ENCODE data around the gene COQ2. TPM values are rescaled to one million over a fixed set of nuclear protein-coding genes. Genes with fewer than 3 reads are reported as not detected.
"Not testable (repeated sequence)": the region's sequence is repeated elsewhere in the genome, so short reads cannot be mapped to it uniquely, and the experiment has no call there.

Gene COQ2
- total RNA-seq, 3 donors from 2014 or later (not counting 1 experiment from before 2014, with no cell fraction given): 4.7 to 9.7 (median 7.0) TPM

DNA sequence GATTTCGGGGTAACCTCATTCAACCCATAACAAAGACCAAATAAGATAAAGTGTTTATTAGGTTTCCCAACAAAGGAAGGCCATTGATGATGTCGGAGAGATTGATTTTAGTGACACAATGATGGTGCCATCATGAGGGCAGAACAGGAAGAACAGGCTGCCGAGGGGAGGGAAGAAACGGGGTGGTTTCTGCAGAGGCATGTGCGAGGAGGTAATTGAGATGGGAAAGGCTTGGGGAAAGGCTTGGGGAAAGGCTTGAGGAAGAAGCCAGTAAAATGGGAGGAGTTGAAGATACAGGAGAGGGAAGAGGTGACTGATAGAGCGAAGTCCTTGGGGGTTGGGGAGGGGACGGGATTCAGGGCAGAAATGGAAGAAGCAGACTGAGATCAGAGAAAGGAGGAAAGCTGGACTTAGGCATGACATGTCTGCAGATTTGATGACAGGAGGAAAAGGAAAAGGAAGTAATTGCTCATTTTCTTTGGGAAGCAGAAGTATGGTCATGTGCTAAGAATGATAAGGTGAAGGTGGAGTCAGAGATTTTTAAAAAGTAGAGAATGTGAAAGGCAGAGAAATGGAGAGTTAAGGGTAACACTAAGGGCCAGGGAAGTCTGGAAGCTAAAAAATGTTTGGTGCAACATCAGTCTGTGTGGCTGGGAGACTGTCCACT is 44.1 kb upstream of the COQ2 start:
- DNase-seq: no peak
- Mint-ChIP-seq H3K4me1 (peaks cover 0 to 5% of the 10 kb centered on the region in 2 donors), H3K27me3 (ENCODE audit: low read depth in 2 of 2) (peaks cover 7 to 15% of the 10 kb centered on the region in 2 donors), H3K4me3 (no peak overlapping the region), H3K9me3 (no peaks in the 10 kb centered on the region), H3K36me3 (no peaks in the 10 kb centered on the region), H3K27ac (no peak overlapping the region)
- TF ChIP-seq, protein P1, sequence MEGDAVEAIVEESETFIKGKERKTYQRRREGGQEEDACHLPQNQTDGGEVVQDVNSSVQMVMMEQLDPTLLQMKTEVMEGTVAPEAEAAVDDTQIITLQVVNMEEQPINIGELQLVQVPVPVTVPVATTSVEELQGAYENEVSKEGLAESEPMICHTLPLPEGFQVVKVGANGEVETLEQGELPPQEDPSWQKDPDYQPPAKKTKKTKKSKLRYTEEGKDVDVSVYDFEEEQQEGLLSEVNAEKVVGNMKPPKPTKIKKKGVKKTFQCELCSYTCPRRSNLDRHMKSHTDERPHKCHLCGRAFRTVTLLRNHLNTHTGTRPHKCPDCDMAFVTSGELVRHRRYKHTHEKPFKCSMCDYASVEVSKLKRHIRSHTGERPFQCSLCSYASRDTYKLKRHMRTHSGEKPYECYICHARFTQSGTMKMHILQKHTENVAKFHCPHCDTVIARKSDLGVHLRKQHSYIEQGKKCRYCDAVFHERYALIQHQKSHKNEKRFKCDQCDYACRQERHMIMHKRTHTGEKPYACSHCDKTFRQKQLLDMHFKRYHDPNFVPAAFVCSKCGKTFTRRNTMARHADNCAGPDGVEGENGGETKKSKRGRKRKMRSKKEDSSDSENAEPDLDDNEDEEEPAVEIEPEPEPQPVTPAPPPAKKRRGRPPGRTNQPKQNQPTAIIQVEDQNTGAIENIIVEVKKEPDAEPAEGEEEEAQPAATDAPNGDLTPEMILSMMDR (IDR thresholded peaks at IDR 0.05): no peak
- H3K4me1 ChIP-seq (ENCODE audit: control insufficient read depth, insufficient read depth, low read length): no peaks in the 10 kb centered on the region
- 72% methylated on average over 6 of the region's 7 CpGs for WGBS (ENCODE audit: insufficient coverage)
- H3K4me3 ChIP-seq (ENCODE audit: low read length): no peak overlapping the region
- intact Hi-C loops (cut with micrococcal nuclease): no loop called here
- no peak for ATAC-seq
- H3K9me3 ChIP-seq (ENCODE audit: control insufficient read depth, insufficient read depth, low read length): no peaks in the 10 kb centered on the region
- no peaks in the 10 kb centered on the region for H3K27me3 ChIP-seq (ENCODE audit: control insufficient read depth, insufficient read depth, low read length)
- no peaks in the 10 kb centered on the region for H3K36me3 ChIP-seq (ENCODE audit: control insufficient read depth, insufficient read depth, low read length)
- no peak overlapping the region for H3K27ac ChIP-seq (ENCODE audit: low read length)

GRCh38 chr4:83326546-83326945 is 41.9 kb upstream of the COQ2 start:
- Histone ChIP-seq H3K9me3 (ENCODE audit: control insufficient read depth, insufficient read depth, low read length) (no peaks in the 10 kb centered on the region), H3K36me3 (ENCODE audit: control insufficient read depth, insufficient read depth, low read length) (no peaks in the 10 kb centered on the region), H3K4me1 (ENCODE audit: control insufficient read depth, insufficient read depth, low read length) (no peaks in the 10 kb centered on the region), H3K27ac (ENCODE audit: low read length) (no peak overlapping the region), H3K27me3 (ENCODE audit: control insufficient read depth, insufficient read depth, low read length) (no peaks in the 10 kb centered on the region), H3K4me3 (ENCODE audit: low read length) (no peak overlapping the region)
- WGBS (ENCODE audit: insufficient coverage): 91% methylated on average over 8 of the region's 8 CpGs
- no peak for ATAC-seq
- Mint-ChIP-seq H3K4me3 (no peak overlapping the region), H3K36me3 (no peaks in the 10 kb centered on the region), H3K27me3 (ENCODE audit: low read depth in 2 of 2) (peaks cover 7 to 20% of the 10 kb centered on the region in 2 donors), H3K27ac (no peak overlapping the region), H3K4me1 (peaks cover 0 to 5% of the 10 kb centered on the region in 2 donors), H3K9me3 (no peaks in the 10 kb centered on the region)
- intact Hi-C loops (cut with micrococcal nuclease): no loop called here
- TF ChIP-seq, protein P1 (IDR thresholded peaks at IDR 0.05): no peak
- DNase-seq: no peak

DNA sequence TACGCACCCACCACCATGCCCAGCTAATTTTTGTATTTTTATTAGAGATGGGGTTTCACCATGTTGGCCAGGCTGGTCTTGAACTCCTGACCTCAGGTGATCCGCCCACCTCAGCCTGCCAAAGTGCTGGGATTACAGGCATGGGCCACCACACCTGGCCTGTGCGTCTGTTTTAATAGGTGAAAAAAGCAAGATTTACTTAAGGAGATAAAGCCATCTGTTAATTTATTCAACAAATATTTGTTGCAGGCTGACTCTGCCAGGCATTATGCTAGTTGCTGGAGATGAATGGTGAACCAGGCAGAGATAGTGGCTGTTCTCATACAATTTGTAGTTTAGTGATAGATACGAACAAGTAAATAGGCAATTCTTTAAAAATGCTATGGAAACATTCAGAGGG is 40.7 kb upstream of the COQ2 start:
- H3K36me3 ChIP-seq (ENCODE audit: control insufficient read depth, insufficient read depth, low read length); H3K27ac ChIP-seq (ENCODE audit: low read length); H3K4me3 Mint-ChIP-seq; H3K36me3 Mint-ChIP-seq; H3K27me3 ChIP-seq (ENCODE audit: control insufficient read depth, insufficient read depth, low read length); H3K9me3 ChIP-seq (ENCODE audit: control insufficient read depth, insufficient read depth, low read length); DNase-seq; H3K27ac Mint-ChIP-seq; H3K4me1 ChIP-seq (ENCODE audit: control insufficient read depth, insufficient read depth, low read length); intact Hi-C loops (cut with micrococcal nuclease); H3K9me3 Mint-ChIP-seq; H3K4me3 ChIP-seq (ENCODE audit: low read length); ATAC-seq: not testable (repeated sequence)
- peaks cover 7 to 20% of the 10 kb centered on the region in 2 donors for H3K27me3 Mint-ChIP-seq (ENCODE audit: low read depth in 2 of 2)
- 100% methylated on average over 4 of the region's 4 CpGs for whole genome bisulfite sequencing (ENCODE audit: insufficient coverage)
- peaks cover 6 to 11% of the 10 kb centered on the region in 2 donors for H3K4me1 Mint-ChIP-seq

- H3K27ac Mint-ChIP-seq: no peak overlapping the region
- no peak overlapping the region for H3K4me3 Mint-ChIP-seq
- 96% methylated on average over 3 of the region's 3 CpGs for WGBS (ENCODE audit: insufficient coverage)
- no peaks in the 10 kb centered on the region for H3K9me3 ChIP-seq (ENCODE audit: control insufficient read depth, insufficient read depth, low read length)
- H3K9me3 Mint-ChIP-seq: no peaks in the 10 kb centered on the region
- H3K4me3 ChIP-seq (ENCODE audit: low read length): no peak overlapping the region
- H3K27me3 Mint-ChIP-seq (ENCODE audit: low read depth in 2 of 2): peaks cover 7 to 14% of the 10 kb centered on the region in 2 donors
- TF ChIP-seq, protein P1 (IDR thresholded peaks at IDR 0.05): no peak
- no peak for DNase-seq
- no peaks in the 10 kb centered on the region for H3K36me3 Mint-ChIP-seq
- intact Hi-C loops (cut with micrococcal nuclease): no loop called here
- no peak overlapping the region for H3K27ac ChIP-seq (ENCODE audit: low read length)
- H3K36me3 ChIP-seq (ENCODE audit: control insufficient read depth, insufficient read depth, low read length): peaks cover 3% of the 10 kb centered on the region
- peaks cover 10% of the 10 kb centered on the region for H3K4me1 ChIP-seq (ENCODE audit: control insufficient read depth, insufficient read depth, low read length)
- no peaks in the 10 kb centered on the region for H3K27me3 ChIP-seq (ENCODE audit: control insufficient read depth, insufficient read depth, low read length)
- H3K4me1 Mint-ChIP-seq: peaks cover 6 to 7% of the 10 kb centered on the region in 2 donors
- no peak for ATAC-seq
Observed at GRCh38 chr4:83323136-83323535, 38.5 kb upstream of the COQ2 start.
